ENCODE measurements around the gene TRIO. TPM values are rescaled to one million over a fixed set of nuclear protein-coding genes. Genes with fewer than 3 reads are reported as not detected.

TRIO gene
- polyA plus RNA-seq, 3 donors = 10.3 to 63.1 (median 34.5) TPM

- H3K27ac ChIP-seq (ENCODE audit: low read depth, low read length) = no peak overlapping the region
- WGBS, 3 donors = 79 to 89% (median 79%) methylated on average over 21 of the region's 21 CpGs
Observed at GRCh38 chr5:14491015-14491915, 348.1 kb downstream of the TRIO start.

- 81 to 88% (median 83%) methylated on average over 21 of the region's 21 CpGs for WGBS, 3 donors
- no peak overlapping the region for H3K27ac ChIP-seq (ENCODE audit: low read depth, low read length)
Observed at GRCh38 chr5:14492331-14492964, 349.3 kb downstream of the TRIO start.

- no peak overlapping the region for H3K27ac ChIP-seq (ENCODE audit: low read depth, low read length)
- 63 to 93% (median 69%) methylated on average over 5 of the region's 5 CpGs for WGBS, 3 donors
Observed at GRCh38 chr5:14495301-14495700, 352.2 kb downstream of the TRIO start.

DNA sequence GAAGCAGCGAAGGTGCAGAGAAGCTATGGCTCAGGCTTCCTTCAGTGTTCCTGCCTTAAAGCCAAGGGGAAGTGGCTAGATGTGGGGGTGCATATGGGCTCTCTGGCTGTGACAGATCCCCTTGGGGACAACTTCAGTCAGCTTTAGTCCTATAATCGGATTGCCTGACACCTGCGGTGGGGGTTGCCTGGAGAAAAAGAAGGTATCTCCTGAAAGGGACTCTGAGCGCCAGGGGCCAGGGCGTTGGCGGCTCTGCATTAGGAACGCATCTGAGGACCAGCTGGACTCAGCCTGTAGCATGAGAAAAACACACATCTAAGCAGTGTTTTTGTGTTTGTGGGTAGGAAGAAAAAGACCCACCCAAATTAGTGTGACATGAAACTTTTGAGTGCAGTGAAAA is 354.2 kb downstream of the TRIO start:
- WGBS, 3 donors = 92 to 95% (median 93%) methylated on average over 7 of the region's 7 CpGs

DNA sequence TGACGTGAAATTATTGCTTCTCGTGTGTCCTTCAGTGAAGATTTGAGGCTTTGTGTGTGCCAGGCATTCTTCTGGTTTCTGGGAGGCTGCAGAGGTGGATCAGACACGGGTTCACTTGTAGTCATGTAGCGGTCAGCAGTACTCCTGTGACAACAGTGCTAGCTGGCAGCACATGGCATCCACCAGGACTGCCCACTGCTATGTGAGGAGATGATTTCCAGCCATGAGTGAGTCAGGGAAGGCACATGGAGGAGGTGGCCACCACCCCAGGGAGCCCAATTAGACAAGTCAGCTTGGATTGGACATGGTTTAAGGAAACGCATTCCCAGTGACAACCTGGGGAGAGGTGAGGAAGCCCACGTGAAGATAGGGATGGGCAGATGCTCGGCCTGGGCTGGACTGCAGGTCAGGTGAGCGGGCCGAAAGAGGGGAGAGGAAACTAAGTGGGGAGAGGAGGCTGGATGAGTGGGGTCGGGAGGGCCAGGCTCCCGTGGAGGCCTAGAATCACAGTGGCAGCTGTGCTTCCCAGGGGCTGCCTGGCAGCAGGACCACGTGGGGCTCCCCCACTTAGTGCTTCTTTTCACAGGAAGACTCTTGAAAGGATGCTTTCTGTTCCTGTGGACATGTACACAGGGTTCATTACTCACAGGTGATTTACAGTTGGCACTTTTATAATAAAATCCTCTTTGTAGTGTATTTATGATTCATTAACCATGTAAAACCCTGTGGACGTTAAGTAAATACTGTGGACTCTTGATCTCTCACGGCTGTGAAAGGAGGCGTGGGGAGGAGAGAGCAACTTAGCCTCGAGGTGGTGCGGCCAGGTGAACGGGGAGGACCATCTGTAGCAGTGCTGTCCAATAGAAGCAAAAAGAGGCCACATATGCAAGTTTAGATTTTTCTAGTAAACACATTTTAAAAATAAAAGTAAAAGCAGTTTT is 358.5 kb downstream of the TRIO start:
- H3K27ac ChIP-seq (ENCODE audit: low read depth, low read length) = no peak overlapping the region
- 77 to 91% (median 88%) methylated on average over 17 to 18 of the region's 18 CpGs for WGBS, 3 donors

More for the DNA sequence above, 354.2 kb downstream of the TRIO start:
- no peak overlapping the region for H3K27ac ChIP-seq (ENCODE audit: low read depth, low read length)

DNA sequence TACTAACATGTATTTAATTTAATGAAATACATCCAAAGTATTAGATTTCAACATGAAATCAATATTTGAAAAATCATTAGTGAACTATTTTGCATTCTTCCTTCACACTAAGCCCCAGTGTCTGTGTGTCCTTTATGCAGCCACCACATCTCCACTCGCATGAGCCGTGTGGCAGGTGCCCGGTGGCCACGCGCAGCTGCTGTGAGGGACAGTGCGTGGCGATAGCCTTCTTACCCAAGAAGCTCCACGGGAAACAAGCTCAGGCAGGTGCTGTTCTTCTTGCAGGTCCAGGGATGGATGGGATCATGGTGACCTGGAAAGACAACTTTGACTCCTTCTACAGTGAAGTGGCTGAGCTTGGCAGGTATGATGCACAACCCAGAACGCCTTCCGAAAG is 359.1 kb downstream of the TRIO start:
- H3K27ac ChIP-seq (ENCODE audit: low read depth, low read length) = no peak overlapping the region
- WGBS, 3 donors = 84 to 93% (median 93%) methylated on average over 10 of the region's 10 CpGs

- H3K27ac ChIP-seq (ENCODE audit: low read depth, low read length) = no peak overlapping the region
- 63 to 78% (median 71%) methylated on average over 9 of the region's 9 CpGs for WGBS, 3 donors
Observed at GRCh38 chr5:14503017-14503680, 360.0 kb downstream of the TRIO start.

- whole genome bisulfite sequencing, 3 donors = 85 to 88% (median 87%) methylated on average over 27 of the region's 27 CpGs
- H3K27ac ChIP-seq (ENCODE audit: low read depth, low read length) = no peak overlapping the region
Observed at GRCh38 chr5:14503681-14504331, 360.7 kb downstream of the TRIO start.

- WGBS, 3 donors = 90 to 95% (median 94%) methylated on average over 8 of the region's 8 CpGs
- no peak overlapping the region for H3K27ac ChIP-seq (ENCODE audit: low read depth, low read length)
Observed at GRCh38 chr5:14504332-14504727, 361.2 kb downstream of the TRIO start.

DNA sequence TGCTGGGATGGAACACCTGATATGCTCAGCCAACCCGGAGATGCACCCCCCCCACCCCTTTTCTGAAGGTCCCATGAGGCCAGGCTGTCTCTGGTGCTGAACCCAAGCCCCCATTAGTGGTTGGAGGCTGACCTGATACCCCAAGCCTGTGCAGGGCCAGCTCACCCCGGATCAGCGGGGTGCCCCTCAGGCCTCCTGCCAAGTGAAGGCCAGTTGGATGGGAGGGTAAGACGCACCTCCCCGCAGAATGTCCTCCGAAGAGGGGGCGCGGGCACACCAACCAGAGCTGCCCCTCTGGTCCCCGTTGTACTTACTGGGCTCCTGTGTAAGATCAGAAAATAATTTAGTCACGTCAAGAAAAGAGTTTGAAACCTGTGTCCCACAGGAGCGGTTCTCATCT is 361.7 kb downstream of the TRIO start:
- H3K27ac ChIP-seq (ENCODE audit: low read depth, low read length) = no peak overlapping the region
- WGBS, 3 donors = 91 to 96% (median 93%) methylated on average over 11 of the region's 11 CpGs

- H3K27ac ChIP-seq (ENCODE audit: low read depth, low read length) = no peak overlapping the region
- 81 to 89% (median 87%) methylated on average over 23 of the region's 23 CpGs for WGBS, 3 donors
Observed at GRCh38 chr5:14505310-14506139, 362.4 kb downstream of the TRIO start.

DNA sequence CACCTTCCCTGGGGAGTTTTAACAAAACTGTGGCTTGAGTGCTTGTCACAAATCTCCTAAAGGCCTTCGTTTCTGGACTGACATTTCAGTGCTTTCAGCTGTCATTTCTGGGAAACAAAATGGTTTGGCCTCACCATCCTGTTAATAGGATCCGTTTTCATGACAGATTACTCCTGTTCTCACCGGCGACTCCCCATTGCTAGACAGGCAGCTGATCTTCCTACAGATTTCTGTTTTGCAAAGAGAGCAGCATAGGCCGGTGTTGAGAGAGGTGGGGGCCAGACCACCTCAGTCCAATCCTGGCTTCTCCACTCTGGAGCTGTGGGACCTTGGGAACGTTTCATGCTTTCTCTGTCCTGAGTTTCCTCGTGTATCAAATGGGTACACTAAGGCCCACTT is 363.0 kb downstream of the TRIO start:
- H3K27ac ChIP-seq (ENCODE audit: low read depth, low read length) = no peak overlapping the region
- 78 to 82% (median 79%) methylated on average over 7 of the region's 7 CpGs for WGBS, 3 donors

GRCh38 chr5:14506661-14507060 is 363.5 kb downstream of the TRIO start:
- 94 to 96% (median 95%) methylated on average over 16 of the region's 16 CpGs for WGBS, 3 donors
- no peak overlapping the region for H3K27ac ChIP-seq (ENCODE audit: low read depth, low read length)

- H3K27ac ChIP-seq (ENCODE audit: low read depth, low read length) = no peak overlapping the region
- 93 to 94% (median 94%) methylated on average over 21 of the region's 21 CpGs for WGBS, 3 donors
Observed at GRCh38 chr5:14507156-14507941, 364.2 kb downstream of the TRIO start.

DNA sequence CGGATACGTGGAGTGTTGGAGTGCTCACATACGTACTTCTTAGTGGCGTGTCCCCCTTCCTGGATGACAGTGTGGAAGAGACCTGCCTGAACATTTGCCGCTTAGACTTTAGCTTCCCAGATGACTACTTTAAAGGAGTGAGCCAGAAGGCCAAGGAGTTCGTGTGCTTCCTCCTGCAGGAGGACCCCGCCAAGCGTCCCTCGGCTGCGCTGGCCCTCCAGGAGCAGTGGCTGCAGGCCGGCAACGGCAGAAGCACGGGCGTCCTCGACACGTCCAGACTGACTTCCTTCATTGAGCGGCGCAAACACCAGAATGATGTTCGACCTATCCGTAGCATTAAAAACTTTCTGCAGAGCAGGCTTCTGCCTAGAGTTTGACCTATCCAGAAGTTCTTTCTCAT is 364.9 kb downstream of the TRIO start:
- H3K27ac ChIP-seq (ENCODE audit: low read depth, low read length) = no peak overlapping the region
- WGBS, 3 donors = 93 to 95% (median 93%) methylated on average over 20 of the region's 20 CpGs

GRCh38 chr5:14509556-14509955 is 366.4 kb downstream of the TRIO start:
- 70 to 90% (median 79%) methylated on average over 11 of the region's 11 CpGs for WGBS, 3 donors
- H3K27ac ChIP-seq (ENCODE audit: low read depth, low read length) = no peak overlapping the region
